WTC11 (cell line): Measurements from ENCODE around the gene SRRT. TPM values are rescaled to one million over a fixed set of nuclear protein-coding genes. Genes with fewer than 3 reads are reported as not detected.

ENCODE experiments used
- ESRRA ChIP-seq: sonication (generic); formaldehyde crosslinking; IDR thresholded peaks from 2 replicates; pipeline ENCODE4 v1.8.1; 2022; ENCODE audit warnings: mild to moderate bottlenecking, missing genetic modification reagents, borderline replicate concordance
- ETV6 ChIP-seq: sonication (generic); formaldehyde crosslinking; IDR thresholded peaks from 2 replicates; pipeline ENCODE4 v1.8.1; 2022; ENCODE audit warnings: mild to moderate bottlenecking, missing genetic modification reagents
- FOXK1 ChIP-seq: sonication (generic); formaldehyde crosslinking; IDR thresholded peaks from 2 replicates; pipeline ENCODE4 v1.8.0; 2022; ENCODE audit warnings: mild to moderate bottlenecking, moderate library complexity, missing genetic modification reagents
- GABPB1 ChIP-seq: sonication (generic); formaldehyde crosslinking; IDR thresholded peaks from 2 replicates; pipeline ENCODE4 v1.8.1; 2023; ENCODE audit warnings: mild to moderate bottlenecking, missing genetic modification reagents
- GTF2I ChIP-seq: fragments of 250-450 bp; sonication (Bioruptor Pico); conservative IDR thresholded peaks from 2 replicates; pipeline ENCODE4 v1.4.0; 2021; ENCODE audit warnings: mild to moderate bottlenecking
- IRF2 ChIP-seq: sonication (generic); formaldehyde crosslinking; IDR thresholded peaks from 2 replicates; pipeline ENCODE4 v1.8.0; 2022; ENCODE audit warnings: low read depth, missing genetic modification reagents, borderline replicate concordance
- JUN ChIP-seq: sonication (generic); formaldehyde crosslinking; IDR thresholded peaks from 2 replicates; pipeline ENCODE4 v1.8.0; 2023; ENCODE audit warnings: mild to moderate bottlenecking, missing genetic modification reagents
- MXD4 ChIP-seq: fragments of 250-450 bp; sonication (Bioruptor Pico); IDR thresholded peaks from 2 replicates; pipeline ENCODE4 v1.8.0; 2021; ENCODE audit warnings: mild to moderate bottlenecking, moderate library complexity, borderline replicate concordance
- NFYB ChIP-seq: sonication (generic); formaldehyde crosslinking; conservative IDR thresholded peaks from 2 replicates; pipeline ENCODE4 v1.8.0; 2022; ENCODE audit warnings: low read depth, missing genetic modification reagents
- RORB ChIP-seq: fragments of 250-450 bp; sonication (Bioruptor Pico); IDR thresholded peaks from 2 replicates; pipeline ENCODE4 v1.9.0; 2021; ENCODE audit warnings: mild to moderate bottlenecking
- SOX15 ChIP-seq: fragments of 250-450 bp; sonication (Bioruptor Pico); IDR thresholded peaks from 2 replicates; pipeline ENCODE4 v1.9.0; 2021; ENCODE audit warnings: mild to moderate bottlenecking
- TEAD4 ChIP-seq: sonication (generic); formaldehyde crosslinking; IDR thresholded peaks from 2 replicates; pipeline ENCODE4 v1.8.0; 2022; ENCODE audit warnings: mild to moderate bottlenecking, missing genetic modification reagents
- TP53 ChIP-seq: sonication (generic); formaldehyde crosslinking; IDR thresholded peaks from 2 replicates; pipeline ENCODE4 v1.8.1; 2023; ENCODE audit warnings: mild to moderate bottlenecking, missing genetic modification reagents
- ZNF121 ChIP-seq: sonication (generic); formaldehyde crosslinking; IDR thresholded peaks from 2 replicates; pipeline ENCODE4 v1.8.0; 2023; ENCODE audit warnings: missing genetic modification reagents
- ZNF138 ChIP-seq: sonication (generic); formaldehyde crosslinking; conservative IDR thresholded peaks from 2 replicates; pipeline ENCODE4 v1.8.1; 2022; ENCODE audit warnings: mild to moderate bottlenecking, moderate library complexity, missing genetic modification reagents
- ZNF219 ChIP-seq: sonication (generic); formaldehyde crosslinking; IDR thresholded peaks from 2 replicates; pipeline ENCODE4 v1.8.0; 2023; ENCODE audit warnings: missing genetic modification reagents, mild to moderate bottlenecking, borderline replicate concordance
- ZNF416 ChIP-seq: fragments of 250-450 bp; sonication (Bioruptor Pico); IDR thresholded peaks from 2 replicates; pipeline ENCODE4 v1.9.0; 2021; ENCODE audit warnings: mild to moderate bottlenecking, inconsistent platforms
- ZNF423 ChIP-seq: fragments of 250-450 bp; sonication (Bioruptor Pico); IDR thresholded peaks from 2 replicates; pipeline ENCODE4 v2.1.2; 2022; ENCODE audit warnings: mild to moderate bottlenecking, moderate library complexity
- total RNA-seq: library from RNA; stranded (reverse); gene quantifications from 3 replicates; pipeline ENCODE4 v1.2.3, GENCODE V29; 2021
- TF ChIP-seq, protein P1 (sequence below): sonication (generic); formaldehyde crosslinking; IDR thresholded peaks from 2 replicates; pipeline ENCODE4 v1.8.0; 2023; ENCODE audit warnings: missing genetic modification reagents, mild to moderate bottlenecking, borderline replicate concordance
- TF ChIP-seq, protein P2 (sequence below): sonication (generic); formaldehyde crosslinking; IDR thresholded peaks from 2 replicates; pipeline ENCODE4 v1.8.0; 2022; ENCODE audit warnings: mild to moderate bottlenecking, missing genetic modification reagents
- TF ChIP-seq, protein P3 (sequence below): sonication (generic); formaldehyde crosslinking; IDR thresholded peaks from 2 replicates; pipeline ENCODE4 v1.8.0; 2022; ENCODE audit warnings: mild to moderate bottlenecking, missing genetic modification reagents
- TF ChIP-seq, protein P4 (sequence below): sonication (generic); formaldehyde crosslinking; IDR thresholded peaks from 2 replicates; pipeline ENCODE4 v1.8.1; 2022; ENCODE audit warnings: low read depth, missing genetic modification reagents, borderline replicate concordance
- TF ChIP-seq, protein P5 (sequence below): sonication (generic); formaldehyde crosslinking; IDR thresholded peaks from 2 replicates; pipeline ENCODE4 v1.8.1; 2022; ENCODE audit warnings: mild to moderate bottlenecking, missing genetic modification reagents, moderate library complexity, borderline replicate concordance
- TF ChIP-seq, protein P6 (sequence below): sonication (generic); formaldehyde crosslinking; IDR thresholded peaks from 2 replicates; pipeline ENCODE4 v1.8.1; 2023; ENCODE audit warnings: mild to moderate bottlenecking, missing genetic modification reagents
- TF ChIP-seq, protein P7 (sequence below): fragments of 250-450 bp; sonication (Bioruptor Pico); IDR thresholded peaks from 2 replicates; pipeline ENCODE4 v1.8.0; 2021; ENCODE audit warnings: mild to moderate bottlenecking
- TF ChIP-seq, protein P8 (sequence below): sonication (generic); formaldehyde crosslinking; IDR thresholded peaks from 2 replicates; pipeline ENCODE4 v1.8.1; 2023; ENCODE audit warnings: mild to moderate bottlenecking, moderate library complexity, missing genetic modification reagents

The SRRT gene
- total RNA-seq, 1 experiment from 2014 or later = 238 TPM

DNA sequence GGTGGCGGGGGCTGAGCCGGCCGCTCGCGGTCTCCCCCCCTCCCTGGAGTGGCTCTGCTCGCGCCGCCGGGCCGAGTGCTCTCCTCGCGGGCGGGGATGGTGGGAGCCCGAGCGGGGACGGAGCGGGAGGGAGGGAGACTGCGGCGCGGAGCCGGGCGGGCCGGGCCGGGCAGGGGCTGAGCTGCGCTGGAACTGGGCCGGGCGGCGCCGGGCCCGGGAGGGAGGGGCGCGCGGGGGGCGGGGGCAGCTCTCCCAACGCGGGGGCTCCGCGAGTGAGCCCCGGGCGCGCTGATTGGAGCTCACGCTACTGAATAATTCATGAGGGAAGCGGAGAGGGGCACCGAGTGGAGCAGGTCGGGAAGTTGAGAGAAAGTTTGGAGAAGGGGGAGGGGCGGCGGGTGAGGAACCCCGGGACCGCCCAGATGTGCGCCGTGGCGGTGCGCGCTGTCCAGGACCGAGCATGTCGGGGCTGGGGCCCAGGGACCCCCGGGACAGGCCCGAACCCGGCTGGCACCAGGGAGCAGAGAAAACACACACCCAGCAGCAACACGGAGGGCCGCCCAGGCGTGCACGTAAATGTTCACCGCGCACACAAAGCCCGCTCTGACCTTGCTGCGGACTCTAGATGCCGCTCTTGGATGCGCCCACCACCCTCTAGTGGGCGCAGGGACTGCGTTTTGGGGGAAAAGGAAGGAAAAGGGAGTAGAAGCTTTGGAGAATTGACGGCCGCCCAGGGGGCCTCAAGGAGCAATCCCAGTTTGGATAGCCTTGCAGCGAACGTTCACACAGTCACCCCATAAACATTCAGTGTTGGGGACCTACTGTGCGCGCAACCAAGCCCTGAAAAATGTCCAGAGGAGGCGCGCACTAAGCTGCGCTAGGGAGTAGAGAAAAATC lies 47.3 kb upstream of the SRRT start, which contains the start of gene EPHB4 (continued):
- TF ChIP-seq, protein P1, sequence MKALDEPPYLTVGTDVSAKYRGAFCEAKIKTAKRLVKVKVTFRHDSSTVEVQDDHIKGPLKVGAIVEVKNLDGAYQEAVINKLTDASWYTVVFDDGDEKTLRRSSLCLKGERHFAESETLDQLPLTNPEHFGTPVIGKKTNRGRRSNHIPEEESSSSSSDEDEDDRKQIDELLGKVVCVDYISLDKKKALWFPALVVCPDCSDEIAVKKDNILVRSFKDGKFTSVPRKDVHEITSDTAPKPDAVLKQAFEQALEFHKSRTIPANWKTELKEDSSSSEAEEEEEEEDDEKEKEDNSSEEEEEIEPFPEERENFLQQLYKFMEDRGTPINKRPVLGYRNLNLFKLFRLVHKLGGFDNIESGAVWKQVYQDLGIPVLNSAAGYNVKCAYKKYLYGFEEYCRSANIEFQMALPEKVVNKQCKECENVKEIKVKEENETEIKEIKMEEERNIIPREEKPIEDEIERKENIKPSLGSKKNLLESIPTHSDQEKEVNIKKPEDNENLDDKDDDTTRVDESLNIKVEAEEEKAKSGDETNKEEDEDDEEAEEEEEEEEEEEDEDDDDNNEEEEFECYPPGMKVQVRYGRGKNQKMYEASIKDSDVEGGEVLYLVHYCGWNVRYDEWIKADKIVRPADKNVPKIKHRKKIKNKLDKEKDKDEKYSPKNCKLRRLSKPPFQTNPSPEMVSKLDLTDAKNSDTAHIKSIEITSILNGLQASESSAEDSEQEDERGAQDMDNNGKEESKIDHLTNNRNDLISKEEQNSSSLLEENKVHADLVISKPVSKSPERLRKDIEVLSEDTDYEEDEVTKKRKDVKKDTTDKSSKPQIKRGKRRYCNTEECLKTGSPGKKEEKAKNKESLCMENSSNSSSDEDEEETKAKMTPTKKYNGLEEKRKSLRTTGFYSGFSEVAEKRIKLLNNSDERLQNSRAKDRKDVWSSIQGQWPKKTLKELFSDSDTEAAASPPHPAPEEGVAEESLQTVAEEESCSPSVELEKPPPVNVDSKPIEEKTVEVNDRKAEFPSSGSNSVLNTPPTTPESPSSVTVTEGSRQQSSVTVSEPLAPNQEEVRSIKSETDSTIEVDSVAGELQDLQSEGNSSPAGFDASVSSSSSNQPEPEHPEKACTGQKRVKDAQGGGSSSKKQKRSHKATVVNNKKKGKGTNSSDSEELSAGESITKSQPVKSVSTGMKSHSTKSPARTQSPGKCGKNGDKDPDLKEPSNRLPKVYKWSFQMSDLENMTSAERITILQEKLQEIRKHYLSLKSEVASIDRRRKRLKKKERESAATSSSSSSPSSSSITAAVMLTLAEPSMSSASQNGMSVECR = peak; percentile 93; the same call in 1 of the 2 replicates
- TF ChIP-seq ETV6 (CRISPR knock-in tag) = 0 out of 2 replicates have a peak, but pooled peaks have one; percentile 21
- peak; percentile 59 for TF ChIP-seq NFYB
- TF ChIP-seq TEAD4 (CRISPR knock-in tag) = no peak
- TF ChIP-seq GTF2I (CRISPR knock-in tag) = no peak
- TF ChIP-seq, protein P2, sequence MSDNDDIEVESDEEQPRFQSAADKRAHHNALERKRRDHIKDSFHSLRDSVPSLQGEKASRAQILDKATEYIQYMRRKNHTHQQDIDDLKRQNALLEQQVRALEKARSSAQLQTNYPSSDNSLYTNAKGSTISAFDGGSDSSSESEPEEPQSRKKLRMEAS (CRISPR knock-in tag) = peak; percentile 62
- 0 out of 2 replicates have a peak, but pooled peaks have one; percentile 22 for TF ChIP-seq TP53 (CRISPR knock-in tag)
- TF ChIP-seq IRF2 (CRISPR knock-in tag) = no peak
- TF ChIP-seq GABPB1 = no peak
- no peak for TF ChIP-seq MXD4 (CRISPR knock-in tag)
- TF ChIP-seq, protein P3, sequence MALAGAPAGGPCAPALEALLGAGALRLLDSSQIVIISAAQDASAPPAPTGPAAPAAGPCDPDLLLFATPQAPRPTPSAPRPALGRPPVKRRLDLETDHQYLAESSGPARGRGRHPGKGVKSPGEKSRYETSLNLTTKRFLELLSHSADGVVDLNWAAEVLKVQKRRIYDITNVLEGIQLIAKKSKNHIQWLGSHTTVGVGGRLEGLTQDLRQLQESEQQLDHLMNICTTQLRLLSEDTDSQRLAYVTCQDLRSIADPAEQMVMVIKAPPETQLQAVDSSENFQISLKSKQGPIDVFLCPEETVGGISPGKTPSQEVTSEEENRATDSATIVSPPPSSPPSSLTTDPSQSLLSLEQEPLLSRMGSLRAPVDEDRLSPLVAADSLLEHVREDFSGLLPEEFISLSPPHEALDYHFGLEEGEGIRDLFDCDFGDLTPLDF (CRISPR knock-in tag) = no peak
- no peak for TF ChIP-seq ZNF138 (CRISPR knock-in tag)
- TF ChIP-seq, protein P4, sequence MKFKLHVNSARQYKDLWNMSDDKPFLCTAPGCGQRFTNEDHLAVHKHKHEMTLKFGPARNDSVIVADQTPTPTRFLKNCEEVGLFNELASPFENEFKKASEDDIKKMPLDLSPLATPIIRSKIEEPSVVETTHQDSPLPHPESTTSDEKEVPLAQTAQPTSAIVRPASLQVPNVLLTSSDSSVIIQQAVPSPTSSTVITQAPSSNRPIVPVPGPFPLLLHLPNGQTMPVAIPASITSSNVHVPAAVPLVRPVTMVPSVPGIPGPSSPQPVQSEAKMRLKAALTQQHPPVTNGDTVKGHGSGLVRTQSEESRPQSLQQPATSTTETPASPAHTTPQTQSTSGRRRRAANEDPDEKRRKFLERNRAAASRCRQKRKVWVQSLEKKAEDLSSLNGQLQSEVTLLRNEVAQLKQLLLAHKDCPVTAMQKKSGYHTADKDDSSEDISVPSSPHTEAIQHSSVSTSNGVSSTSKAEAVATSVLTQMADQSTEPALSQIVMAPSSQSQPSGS = no peak
- TF ChIP-seq ZNF219 (CRISPR knock-in tag) = no peak
- no peak for TF ChIP-seq JUN (CRISPR knock-in tag)
- TF ChIP-seq ZNF423 (CRISPR knock-in tag) = no peak
- TF ChIP-seq, protein P5, sequence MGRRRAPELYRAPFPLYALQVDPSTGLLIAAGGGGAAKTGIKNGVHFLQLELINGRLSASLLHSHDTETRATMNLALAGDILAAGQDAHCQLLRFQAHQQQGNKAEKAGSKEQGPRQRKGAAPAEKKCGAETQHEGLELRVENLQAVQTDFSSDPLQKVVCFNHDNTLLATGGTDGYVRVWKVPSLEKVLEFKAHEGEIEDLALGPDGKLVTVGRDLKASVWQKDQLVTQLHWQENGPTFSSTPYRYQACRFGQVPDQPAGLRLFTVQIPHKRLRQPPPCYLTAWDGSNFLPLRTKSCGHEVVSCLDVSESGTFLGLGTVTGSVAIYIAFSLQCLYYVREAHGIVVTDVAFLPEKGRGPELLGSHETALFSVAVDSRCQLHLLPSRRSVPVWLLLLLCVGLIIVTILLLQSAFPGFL (CRISPR knock-in tag) = no peak
- no peak for TF ChIP-seq FOXK1 (CRISPR knock-in tag)
- no peak for TF ChIP-seq SOX15 (CRISPR knock-in tag)
- TF ChIP-seq, protein P6, sequence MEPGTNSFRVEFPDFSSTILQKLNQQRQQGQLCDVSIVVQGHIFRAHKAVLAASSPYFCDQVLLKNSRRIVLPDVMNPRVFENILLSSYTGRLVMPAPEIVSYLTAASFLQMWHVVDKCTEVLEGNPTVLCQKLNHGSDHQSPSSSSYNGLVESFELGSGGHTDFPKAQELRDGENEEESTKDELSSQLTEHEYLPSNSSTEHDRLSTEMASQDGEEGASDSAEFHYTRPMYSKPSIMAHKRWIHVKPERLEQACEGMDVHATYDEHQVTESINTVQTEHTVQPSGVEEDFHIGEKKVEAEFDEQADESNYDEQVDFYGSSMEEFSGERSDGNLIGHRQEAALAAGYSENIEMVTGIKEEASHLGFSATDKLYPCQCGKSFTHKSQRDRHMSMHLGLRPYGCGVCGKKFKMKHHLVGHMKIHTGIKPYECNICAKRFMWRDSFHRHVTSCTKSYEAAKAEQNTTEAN (CRISPR knock-in tag) = no peak
- TF ChIP-seq, protein P7, sequence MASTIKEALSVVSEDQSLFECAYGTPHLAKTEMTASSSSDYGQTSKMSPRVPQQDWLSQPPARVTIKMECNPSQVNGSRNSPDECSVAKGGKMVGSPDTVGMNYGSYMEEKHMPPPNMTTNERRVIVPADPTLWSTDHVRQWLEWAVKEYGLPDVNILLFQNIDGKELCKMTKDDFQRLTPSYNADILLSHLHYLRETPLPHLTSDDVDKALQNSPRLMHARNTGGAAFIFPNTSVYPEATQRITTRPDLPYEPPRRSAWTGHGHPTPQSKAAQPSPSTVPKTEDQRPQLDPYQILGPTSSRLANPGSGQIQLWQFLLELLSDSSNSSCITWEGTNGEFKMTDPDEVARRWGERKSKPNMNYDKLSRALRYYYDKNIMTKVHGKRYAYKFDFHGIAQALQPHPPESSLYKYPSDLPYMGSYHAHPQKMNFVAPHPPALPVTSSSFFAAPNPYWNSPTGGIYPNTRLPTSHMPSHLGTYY (CRISPR knock-in tag) = no peak
- TF ChIP-seq, protein P8, sequence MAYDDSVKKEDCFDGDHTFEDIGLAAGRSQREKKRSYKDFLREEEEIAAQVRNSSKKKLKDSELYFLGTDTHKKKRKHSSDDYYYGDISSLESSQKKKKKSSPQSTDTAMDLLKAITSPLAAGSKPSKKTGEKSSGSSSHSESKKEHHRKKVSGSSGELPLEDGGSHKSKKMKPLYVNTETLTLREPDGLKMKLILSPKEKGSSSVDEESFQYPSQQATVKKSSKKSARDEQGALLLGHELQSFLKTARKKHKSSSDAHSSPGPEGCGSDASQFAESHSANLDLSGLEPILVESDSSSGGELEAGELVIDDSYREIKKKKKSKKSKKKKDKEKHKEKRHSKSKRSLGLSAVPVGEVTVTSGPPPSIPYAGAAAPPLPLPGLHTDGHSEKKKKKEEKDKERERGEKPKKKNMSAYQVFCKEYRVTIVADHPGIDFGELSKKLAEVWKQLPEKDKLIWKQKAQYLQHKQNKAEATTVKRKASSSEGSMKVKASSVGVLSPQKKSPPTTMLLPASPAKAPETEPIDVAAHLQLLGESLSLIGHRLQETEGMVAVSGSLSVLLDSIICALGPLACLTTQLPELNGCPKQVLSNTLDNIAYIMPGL = peak; percentile 67
- TF ChIP-seq ZNF121 (CRISPR knock-in tag) = no peak
- no peak for TF ChIP-seq RORB (CRISPR knock-in tag)
- no peak for TF ChIP-seq ESRRA (CRISPR knock-in tag)
- TF ChIP-seq ZNF416 = 0 out of 2 replicates have a peak, but pooled peaks have one; percentile 43
